GM12878 (cell line): ENCODE results near the gene ANKRD50. TPM values are rescaled to one million over a fixed set of nuclear protein-coding genes. Genes with fewer than 3 reads are reported as not detected.

ENCODE experiments used
- ATAC-seq: fragments of 200-7000 bp; cut with Tn5 transposase; 3 replicates; pipeline ENCODE4 v1.9.1; 2020; ENCODE audit warnings: mild to moderate bottlenecking, moderate library complexity
- BruUV-seq: library from RNA; stranded (reverse); fragments of 400-500 nt; replicated peaks from 2 replicates; lab custom pipeline; 2021; lab: Mats Ljungman, UMichigan
- CTCF ChIA-PET: fragments of 300-600 bp; sonication (Branson Sonifier 250); formaldehyde crosslinking; extraction: SDS; loops from one replicate; lab custom pipeline; 2021; ENCODE audit warnings: inconsistent platforms; lab: Yijun Ruan, JAX
- POLR2A ChIA-PET: fragments of 350-600 bp; formaldehyde crosslinking; extraction: SDS; loops from one replicate; lab custom pipeline; 2021; ENCODE audit warnings: inconsistent platforms; lab: Charles Lee
- RAD21 ChIA-PET: fragments of 300-600 bp; sonication (Branson Sonifier 250); formaldehyde crosslinking; loops from one replicate; lab custom pipeline; 2023; ENCODE audit warnings: antibody characterized with exemption; ENCODE audit not compliant: unreplicated experiment; lab: Charles Lee
- SMC1A ChIA-PET: fragments of 300-600 bp; sonication (Branson Sonifier 250); formaldehyde crosslinking; loops from one replicate; lab custom pipeline; 2023; ENCODE audit not compliant: unreplicated experiment, uncharacterized antibody; lab: Charles Lee
- DNase-seq: peaks from one replicate; pipeline ENCODE4 v3.0.0-alpha.2; 2011; ENCODE audit warnings: low read depth, low spot score
- FAIRE-seq: peaks from 3 replicates; lab custom pipeline; 2011; peaks lifted over from hg19 to GRCh38; lab: Jason Lieb, UNC
- H2AFZ ChIP-seq: 2 replicates; pipeline ENCODE4 v1.6.0; 2011; ENCODE audit warnings: low read depth, low read length, control low read depth; ENCODE audit not compliant: control insufficient read depth
- H3K27ac ChIP-seq: 2 replicates; pipeline ENCODE4 v1.5.1; 2011; ENCODE audit warnings: control low read depth; ENCODE audit not compliant: control insufficient read depth, insufficient read depth
- H3K27me3 ChIP-seq, 2 experiments: replicated peaks in 1 of 2; 2 replicates each; pipeline versions ENCODE4 v1.6.0 to v1.6.1; 2011; ENCODE audit warnings: low read length in 1 of 2; ENCODE audit not compliant: control insufficient read depth in 2 of 2, insufficient read depth in 2 of 2
- H3K36me3 ChIP-seq, 2 experiments: 2 replicates each; pipeline ENCODE4 v1.5.1; 2011; ENCODE audit warnings: low read length in 1 of 2; ENCODE audit not compliant: control insufficient read depth in 2 of 2, insufficient read depth in 2 of 2
- H3K4me1 ChIP-seq: 2 replicates; pipeline ENCODE4 v1.6.1; 2011; ENCODE audit warnings: mild to moderate bottlenecking, low read length, moderate library complexity, mixed read lengths; ENCODE audit not compliant: control insufficient read depth, insufficient read depth
- H3K4me2 ChIP-seq: 2 replicates; pipeline ENCODE4 v1.6.0; 2011; ENCODE audit warnings: control low read depth; ENCODE audit not compliant: control insufficient read depth, insufficient read depth
- H3K4me3 ChIP-seq: fragments of 200-600 bp; sonication (generic); 2 replicates; pipeline ENCODE4 v1.5.1; 2016
- H3K79me2 ChIP-seq: 2 replicates; pipeline ENCODE4 v1.6.0; 2011; ENCODE audit warnings: low read length; ENCODE audit not compliant: control insufficient read depth, insufficient read depth
- H3K9ac ChIP-seq: 2 replicates; pipeline ENCODE4 v1.8.0; 2011; ENCODE audit warnings: low read length, control low read depth, mixed read lengths; ENCODE audit not compliant: control insufficient read depth, insufficient read depth
- H3K9me3 ChIP-seq: replicated peaks from 3 replicates; pipeline ENCODE4 v1.5.1; 2011; ENCODE audit warnings: mild to moderate bottlenecking, low read length; ENCODE audit not compliant: control insufficient read depth, insufficient read depth
- H4K20me1 ChIP-seq: 2 replicates; pipeline ENCODE4 v1.6.0; 2011; ENCODE audit not compliant: control insufficient read depth, insufficient read depth
- ATF2 ChIP-seq: IDR thresholded peaks from 2 replicates; pipeline ENCODE4 v1.6.1; 2012; ENCODE audit warnings: low read length, inconsistent platforms
- CHD1 ChIP-seq: IDR thresholded peaks from 2 replicates; pipeline ENCODE4 v1.6.1; 2012; ENCODE audit warnings: low read depth, low read length, improper control_type of control experiment
- ESRRA ChIP-seq: IDR thresholded peaks from 2 replicates; pipeline ENCODE4 v1.6.1; 2012; ENCODE audit warnings: mild to moderate bottlenecking, low read length, improper control_type of control experiment
- EZH2 ChIP-seq: IDR thresholded peaks from 2 replicates; pipeline ENCODE4 v1.6.1; 2012; ENCODE audit warnings: low read depth, mild to moderate bottlenecking, control low read depth, inconsistent platforms, low read length, borderline replicate concordance; ENCODE audit not compliant: control insufficient read depth
- FOXM1 ChIP-seq: IDR thresholded peaks from 2 replicates; pipeline ENCODE4 v1.6.1; 2012; ENCODE audit warnings: low read depth, mild to moderate bottlenecking, inconsistent platforms, low read length, moderate library complexity
- GATAD2B ChIP-seq: fragments of 450-650 bp; conservative IDR thresholded peaks from 2 replicates; pipeline ENCODE4 v1.6.1; 2017; ENCODE audit warnings: low read depth, mild to moderate bottlenecking, moderate library complexity
- IRF4 ChIP-seq: IDR thresholded peaks from 2 replicates; pipeline ENCODE4 v1.6.1; 2011; ENCODE audit warnings: low read depth, low read length
- KAT2A ChIP-seq: conservative IDR thresholded peaks from 2 replicates; pipeline ENCODE4 v1.6.1; 2011; ENCODE audit warnings: low read depth, low read length; ENCODE audit not compliant: control insufficient read depth
- MEF2A ChIP-seq: IDR thresholded peaks from 2 replicates; pipeline ENCODE4 v1.6.1; 2011; ENCODE audit warnings: low read depth, mild to moderate bottlenecking, low read length, moderate library complexity; ENCODE audit not compliant: insufficient read depth
- MTA3 ChIP-seq: IDR thresholded peaks from 2 replicates; pipeline ENCODE4 v1.6.1; 2012; ENCODE audit warnings: low read length, inconsistent platforms, borderline replicate concordance
- PAX8 ChIP-seq: fragments of 450-650 bp; IDR thresholded peaks from 2 replicates; pipeline ENCODE4 v1.6.1; 2017; ENCODE audit warnings: mild to moderate bottlenecking, moderate library complexity
- SMAD5 ChIP-seq: IDR thresholded peaks from 2 replicates; pipeline ENCODE4 v1.6.1; 2016; ENCODE audit warnings: antibody characterized with exemption, low read depth
- SMC3 ChIP-seq: IDR thresholded peaks from 2 replicates; pipeline ENCODE4 v1.6.1; 2011; ENCODE audit warnings: low read length, improper control_type of control experiment, borderline replicate concordance
- SREBF2 ChIP-seq: IDR thresholded peaks from 2 replicates; pipeline ENCODE4 v1.6.1; 2012; ENCODE audit warnings: mild to moderate bottlenecking, low read length
- TBL1XR1 ChIP-seq: IDR thresholded peaks from 2 replicates; pipeline ENCODE4 v1.6.1; 2012; ENCODE audit warnings: low read depth, low read length, improper control_type of control experiment
- USF1 ChIP-seq: IDR thresholded peaks from 2 replicates; pipeline ENCODE4 v1.6.1; 2011; ENCODE audit warnings: borderline replicate concordance, low read depth, mild to moderate bottlenecking, moderate library complexity, mixed read lengths, low read length; ENCODE audit not compliant: insufficient read depth; ENCODE audit errors: extremely low read length
- ZNF24 ChIP-seq: fragments of 450-650 bp; IDR thresholded peaks from 2 replicates; pipeline ENCODE4 v1.6.1; 2017; ENCODE audit warnings: antibody characterized with exemption, mild to moderate bottlenecking
- ZZZ3 ChIP-seq: IDR thresholded peaks from 2 replicates; pipeline ENCODE4 v1.6.1; 2011; ENCODE audit warnings: low read depth; ENCODE audit not compliant: control insufficient read depth, insufficient read length
- WGBS: methylation state at CpG from one replicate; pipeline ENCODE4 v1.1.6; 2016; ENCODE audit warnings: low lambda C conversion rate; ENCODE audit not compliant: insufficient replicate concordance, insufficient coverage; ENCODE audit errors: missing lambda C conversion rate; 5-methylcytosine and 5-hydroxymethylcytosine counted together
- in situ Hi-C: fragments of 300-500 bp; cut with MboI; formaldehyde crosslinking; loops from 9 replicates; pipeline ENCODE4 v1.14.3; 2018; ENCODE audit warnings: mixed read lengths
- intact Hi-C: fragments of 100-400 bp; cut with micrococcal nuclease; formaldehyde crosslinking; loops from one replicate; pipeline ENCODE4 v1.14.2; 2022; ENCODE audit not compliant: unreplicated experiment
- polyA plus RNA-seq, 11 experiments: library from polyadenylated mRNA; depleted of rRNA in 4 of 11; unstranded in 6 of 11; stranded (reverse) in 5 of 11; fragments of >200 nt; fragmentation: Nextera tagmentation in 4 of 11; fragmentation: Illumina TruSeq in 1 of 11; extraction: Ambion mirVana in 4 of 11; extraction: Trizol in 1 of 11; gene quantifications; 1 replicate in 1 of 11; 2 replicates in 10 of 11; pipeline versions ENCODE4 v1.2.1 to v1.2.3, GENCODE V29; 2011 to 2016; ENCODE audit warnings: inconsistent platforms in 2 of 11, missing spikeins in 2 of 11, low read depth in 1 of 11
- total RNA-seq, 4 experiments: library from RNA; depleted of rRNA in 3 of 4; stranded (reverse); fragments of >200 nt in 3 of 4; fragmentation: Illumina TruSeq in 1 of 4; extraction: Trizol in 1 of 4; gene quantifications; 2 replicates each; pipeline versions ENCODE4 v1.2.1 to v1.2.3, GENCODE V29; 2013 to 2021

The ANKRD50 gene
- total and polyA plus RNA-seq, 10 of the 15 experiments (the other 5 are each of a cell fraction or from before 2014, with no cell fraction given): under 0.01 to 0.10 (median 0.03) TPM; not detected in 1

- H3K27me3 ChIP-seq: no peaks in the 10 kb centered on the region
- no peak overlapping the region for H2AFZ ChIP-seq
- no TSS peak for BruUV-seq
- no peaks in the 10 kb centered on the region for H3K9me3 ChIP-seq
- no peak for FAIRE-seq
- H3K4me3 ChIP-seq: no peak overlapping the region
- ChIA-PET POLR2A (no interaction called here), CTCF (no interaction called here), SMC1A (no interaction called here), RAD21 (no interaction called here)
- 0% methylated on average over 3 of the region's 3 CpGs for WGBS
- H4K20me1 ChIP-seq: no peaks in the 10 kb centered on the region
- no peak for ATAC-seq
- in situ Hi-C loops: no loop called here
- no peaks in the 10 kb centered on the region for H3K36me3 ChIP-seq
- H3K9ac ChIP-seq: no peak overlapping the region
- no peaks in the 10 kb centered on the region for H3K79me2 ChIP-seq
- no peak for DNase-seq
- no peak overlapping the region for H3K4me2 ChIP-seq
- intact Hi-C loops: no loop called here
- H3K4me1 ChIP-seq: no peaks in the 10 kb centered on the region
- no peak overlapping the region for H3K27ac ChIP-seq
- TF ChIP-seq PAX8: no peak
- no peak for TF ChIP-seq TBL1XR1
- TF ChIP-seq CHD1: no peak
- no peak for TF ChIP-seq GATAD2B
- TF ChIP-seq SMAD5: no peak
- TF ChIP-seq SREBF2: no peak
- TF ChIP-seq ESRRA: no peak
- TF ChIP-seq MEF2A: no peak
- no peak for TF ChIP-seq EZH2
- no peak for TF ChIP-seq KAT2A
- TF ChIP-seq MTA3: no peak
- TF ChIP-seq ZZZ3: no peak
- no peak for TF ChIP-seq ATF2
- TF ChIP-seq SMC3: no peak
- TF ChIP-seq USF1: no peak
- TF ChIP-seq IRF4: no peak
- TF ChIP-seq FOXM1: no peak
- no peak for TF ChIP-seq ZNF24
Measured at GRCh38 chr4:124633285-124633941, 79.1 kb downstream of the ANKRD50 start.
